Stimulated activated CD8-positive, alpha-beta memory T cell treated with anti-CD3 and anti-CD28 coated beads, Interleukin-4, amount 100 ng/mL, for 24 hours (primary cell): Measurements from ENCODE around the gene RNGTT.
A peak's percentile ranks its signal among the peaks of the same experiment; 100 is the strongest.
"Not testable (repeated sequence)": the region's sequence is repeated elsewhere in the genome, so short reads cannot be mapped to it uniquely, and the experiment has no call there.

Source experiments
- DNase-seq: peaks from one replicate; pipeline ENCODE4 v3.0.0-alpha.2; 2020; ENCODE audit warnings: low read depth

Gene RNGTT

DNA sequence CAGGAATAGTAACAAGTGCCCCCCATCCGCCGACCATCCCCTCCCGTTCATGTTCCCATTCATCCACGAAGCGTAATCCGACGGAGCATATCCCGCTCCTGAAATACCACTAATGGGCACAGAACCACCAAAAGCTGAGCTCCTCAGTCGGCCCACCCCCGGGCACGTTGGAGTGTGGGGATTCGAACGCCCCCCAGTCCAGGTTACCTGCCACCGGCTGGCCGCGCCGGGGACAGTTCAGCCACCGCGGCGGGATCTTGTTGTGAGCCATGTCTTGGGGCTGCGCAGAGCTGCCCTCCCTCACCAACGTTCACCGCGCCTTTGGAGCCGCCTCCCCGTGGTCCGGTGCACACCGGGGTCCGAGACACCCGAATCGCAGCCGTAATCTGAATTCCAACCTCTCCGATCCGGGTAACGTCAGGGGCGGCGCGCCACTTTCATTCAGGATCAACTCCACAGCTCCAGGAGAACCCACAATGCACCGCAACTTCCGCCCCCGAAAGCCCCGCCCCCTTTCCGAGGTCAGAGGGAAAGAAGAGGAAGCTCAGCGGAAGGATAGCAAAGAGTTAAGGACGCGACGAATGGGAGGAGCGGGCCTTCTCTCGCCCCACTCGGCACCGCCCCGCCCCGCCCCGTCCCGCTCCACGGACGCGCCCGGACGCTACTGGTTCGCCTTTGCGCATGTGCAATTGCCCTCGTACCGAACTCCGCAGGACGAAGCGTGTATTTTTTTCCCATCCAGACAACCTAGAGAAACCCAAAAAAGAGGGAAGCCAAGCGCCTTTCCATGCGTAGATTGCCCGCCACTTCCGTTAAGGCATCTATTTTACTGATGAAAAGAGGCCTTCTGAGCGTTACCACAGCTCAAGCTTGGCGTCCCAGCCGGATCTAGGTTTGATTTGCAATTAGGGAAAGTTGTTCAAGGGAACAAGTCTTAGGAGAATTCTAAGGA, at the start of gene RNGTT:
Gene RNGTT (minus strand): TSS at position 480 of the 952 bp plus-strand sequence. CDS start 209 bp downstream, at position 271.
- DNase-seq = peak; percentile 98

DNA sequence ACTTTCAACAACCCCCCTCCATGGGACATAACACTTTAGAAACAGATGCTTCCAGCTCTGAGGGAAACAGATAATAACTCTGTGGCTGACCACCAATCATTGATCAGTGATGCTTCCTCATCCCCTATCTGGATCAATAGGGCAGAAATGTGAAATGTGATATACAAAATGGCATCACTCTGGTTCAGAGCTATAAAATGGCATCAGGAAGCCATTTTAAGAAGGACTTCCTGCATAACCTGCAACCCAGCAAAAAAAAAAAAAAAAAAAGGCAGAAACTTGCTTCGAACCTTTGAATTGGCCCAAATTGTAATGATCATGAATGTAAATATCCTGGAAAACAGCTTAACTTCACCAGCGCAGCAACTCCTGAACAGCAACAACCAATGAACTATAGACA, 48.0 kb upstream of the RNGTT start:
- DNase-seq = no peak

DNA sequence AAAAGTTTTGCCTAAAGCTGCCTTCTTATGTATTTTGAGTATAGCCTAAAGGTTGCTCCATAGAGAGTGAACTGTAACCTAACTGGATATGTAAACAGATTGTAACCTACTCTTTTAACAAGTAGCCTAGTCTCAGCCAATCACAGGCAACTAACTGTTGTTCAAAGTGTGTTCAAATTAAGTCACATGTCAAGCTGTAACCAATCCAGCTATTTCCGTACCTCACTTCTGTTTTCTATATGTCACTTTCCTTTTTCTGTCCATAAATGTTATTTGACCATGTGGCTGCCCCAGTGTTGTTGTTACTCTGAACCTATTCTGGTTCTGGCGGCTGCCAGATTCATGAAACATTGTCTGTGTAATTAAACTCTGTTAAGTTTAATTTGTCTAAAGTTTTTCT, 47.4 kb upstream of the RNGTT start:
- no peak for DNase-seq

DNA sequence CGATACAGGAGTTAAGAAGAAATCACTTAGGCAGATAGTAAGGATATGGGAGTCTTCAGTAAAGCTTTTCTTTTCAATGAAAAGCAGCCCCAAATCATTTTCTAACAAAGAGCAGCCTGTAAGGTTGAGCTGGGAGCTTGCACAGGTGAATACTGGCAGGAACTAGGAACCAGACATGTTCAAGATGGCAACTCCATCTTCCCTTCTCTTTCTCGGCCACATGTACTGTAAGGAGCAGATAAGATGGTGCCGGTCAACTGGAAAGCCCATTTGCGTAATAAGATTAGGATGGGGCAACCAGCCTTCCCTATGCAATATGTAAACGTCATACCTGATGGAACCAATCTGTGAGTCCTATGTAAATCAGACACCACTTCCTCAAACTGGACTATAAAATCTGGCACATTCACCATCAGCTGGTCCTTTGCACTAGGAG, 46.2 kb upstream of the RNGTT start:
- no peak for DNase-seq

DNA sequence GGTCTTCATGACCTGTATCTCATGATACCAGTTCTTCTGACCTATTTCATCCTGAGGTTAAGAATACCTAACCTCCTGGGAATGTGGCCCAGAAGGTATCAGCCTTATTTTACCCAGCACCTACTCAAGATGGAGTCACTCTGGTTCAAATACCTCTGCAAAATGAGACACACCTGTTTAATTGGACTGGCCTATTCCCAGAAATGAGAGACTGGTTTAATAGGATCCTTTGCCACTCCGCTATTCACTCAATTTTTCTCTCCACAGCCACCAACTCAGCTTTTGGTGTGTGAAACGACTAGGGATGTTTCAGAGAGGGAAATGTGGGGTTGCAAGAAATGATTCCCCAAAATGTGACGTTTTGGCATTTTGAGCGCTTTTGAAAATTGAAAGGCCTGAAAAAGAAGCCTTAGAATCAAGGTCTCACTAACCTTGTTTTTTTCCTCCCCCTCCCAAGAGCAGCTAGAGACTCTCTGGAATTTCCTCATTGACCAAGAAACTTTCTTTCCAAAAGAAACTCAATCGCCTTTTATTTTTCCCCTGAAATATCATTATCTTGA, 45.5 kb upstream of the RNGTT start:
- no peak for DNase-seq

DNA sequence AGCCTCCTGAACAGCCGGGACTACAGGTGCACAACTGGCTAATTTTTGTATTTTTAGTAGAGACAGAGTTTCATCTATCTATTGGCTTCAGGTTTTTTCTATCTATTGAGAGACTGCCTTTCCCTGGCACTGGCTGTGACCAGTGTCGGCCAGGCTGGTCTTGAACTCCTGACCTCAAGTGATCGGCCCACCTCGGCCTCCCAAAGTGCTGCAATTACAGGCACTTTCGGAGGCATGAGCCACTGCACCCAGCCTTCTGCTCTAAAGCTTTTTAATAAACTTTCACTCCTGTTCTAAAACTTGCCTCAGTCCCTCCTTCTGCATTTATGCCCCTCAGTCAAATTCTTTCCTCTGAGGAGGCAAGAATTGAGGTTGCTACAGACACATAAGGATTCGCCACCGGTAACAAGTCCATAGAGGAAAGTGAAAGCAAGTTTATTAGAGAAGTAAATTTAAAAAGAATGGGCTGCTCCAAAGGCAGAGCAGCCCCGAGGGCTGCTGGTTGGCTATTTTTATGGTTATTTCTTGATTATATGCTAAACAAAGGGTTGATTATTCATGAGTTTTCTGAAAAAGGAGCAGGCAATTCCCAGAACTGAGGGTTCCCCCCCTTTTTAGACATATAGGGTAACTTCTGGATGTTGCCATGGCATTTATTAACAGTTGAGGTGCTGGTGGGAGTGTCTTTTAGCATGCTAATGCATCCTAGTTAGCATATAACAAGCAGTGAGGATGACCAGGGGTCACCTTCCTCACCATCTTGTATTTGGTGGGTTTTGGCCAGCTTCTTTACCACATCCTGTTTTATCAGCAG, 44.8 kb upstream of the RNGTT start:
- no peak for DNase-seq

DNA sequence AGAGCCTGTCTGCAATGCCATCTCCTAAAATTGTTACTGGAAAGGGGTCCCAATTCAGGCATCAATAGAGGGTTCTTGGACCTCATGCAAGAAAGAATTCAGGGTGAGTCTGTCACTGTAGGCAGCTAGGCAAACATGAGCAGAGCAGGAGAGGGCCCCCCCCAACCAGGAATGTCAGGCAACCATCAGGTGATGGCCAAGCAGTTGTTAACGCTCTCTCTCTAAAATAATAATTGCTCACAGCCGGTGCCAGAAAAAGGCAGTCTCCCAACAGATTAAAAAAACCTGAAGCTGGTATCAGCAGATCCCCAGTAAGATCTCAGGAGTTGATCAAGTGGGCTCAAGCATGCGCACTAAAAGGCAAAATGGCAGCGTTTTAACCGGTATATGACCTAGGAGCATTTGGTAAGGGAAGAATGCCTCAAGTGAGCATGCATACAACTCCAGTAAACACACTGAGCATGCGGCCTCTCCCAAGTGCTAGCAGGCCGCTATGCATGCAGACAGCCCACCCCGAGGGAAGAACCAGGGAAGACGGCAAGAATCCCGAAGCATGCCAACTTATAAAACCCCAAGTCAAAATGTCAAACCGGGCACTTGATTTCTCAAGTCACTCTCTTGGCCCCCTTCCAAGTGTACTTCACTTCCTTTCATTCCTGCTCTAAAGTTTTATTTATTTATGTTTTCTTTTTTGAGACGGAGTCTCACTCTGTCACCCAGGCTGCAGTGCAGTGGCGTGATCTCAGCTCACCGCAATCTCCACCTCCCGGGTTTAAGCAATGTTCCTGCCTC, 44.0 kb upstream of the RNGTT start:
- no peak for DNase-seq

DNA sequence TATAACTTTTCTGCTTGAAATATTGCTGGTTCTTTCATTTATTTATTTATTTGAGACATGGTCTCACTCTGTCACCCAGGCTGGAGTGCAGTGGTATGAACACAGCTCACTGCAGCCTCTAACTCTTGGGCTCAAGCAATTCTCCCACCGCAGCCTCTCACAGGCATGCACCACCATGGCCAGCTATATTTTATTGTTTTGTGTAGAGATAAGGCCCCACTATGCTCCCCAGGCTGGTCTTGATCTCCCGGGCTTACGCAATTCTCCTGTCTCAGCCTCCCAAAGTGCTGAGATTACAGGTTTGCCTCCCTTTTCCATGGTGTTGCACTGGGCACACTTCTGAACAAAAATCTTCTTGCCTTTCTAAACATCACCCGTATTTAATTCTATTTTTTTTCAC, 39.1 kb upstream of the RNGTT start:
- DNase-seq = no peak

DNA sequence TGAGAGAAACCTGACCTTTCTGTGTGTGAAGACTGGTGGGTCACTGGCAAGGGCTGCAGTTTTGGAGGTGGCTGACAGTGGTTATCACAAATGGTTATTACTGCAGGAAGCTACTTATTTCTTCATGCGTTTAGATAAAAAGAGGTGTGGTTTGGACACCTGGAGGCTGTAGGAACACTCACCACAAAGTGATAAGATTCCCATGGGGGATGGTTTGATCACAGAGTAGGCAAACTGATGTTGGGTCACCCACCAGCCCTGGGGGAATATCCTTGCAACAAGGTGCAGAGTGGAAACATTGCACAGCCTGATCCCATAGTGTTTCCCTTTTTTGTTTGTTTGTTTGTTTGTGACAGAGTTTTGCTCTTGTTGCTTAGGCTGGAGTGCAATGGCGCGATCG, 33.9 kb upstream of the RNGTT start:
- DNase-seq = no peak

DNA sequence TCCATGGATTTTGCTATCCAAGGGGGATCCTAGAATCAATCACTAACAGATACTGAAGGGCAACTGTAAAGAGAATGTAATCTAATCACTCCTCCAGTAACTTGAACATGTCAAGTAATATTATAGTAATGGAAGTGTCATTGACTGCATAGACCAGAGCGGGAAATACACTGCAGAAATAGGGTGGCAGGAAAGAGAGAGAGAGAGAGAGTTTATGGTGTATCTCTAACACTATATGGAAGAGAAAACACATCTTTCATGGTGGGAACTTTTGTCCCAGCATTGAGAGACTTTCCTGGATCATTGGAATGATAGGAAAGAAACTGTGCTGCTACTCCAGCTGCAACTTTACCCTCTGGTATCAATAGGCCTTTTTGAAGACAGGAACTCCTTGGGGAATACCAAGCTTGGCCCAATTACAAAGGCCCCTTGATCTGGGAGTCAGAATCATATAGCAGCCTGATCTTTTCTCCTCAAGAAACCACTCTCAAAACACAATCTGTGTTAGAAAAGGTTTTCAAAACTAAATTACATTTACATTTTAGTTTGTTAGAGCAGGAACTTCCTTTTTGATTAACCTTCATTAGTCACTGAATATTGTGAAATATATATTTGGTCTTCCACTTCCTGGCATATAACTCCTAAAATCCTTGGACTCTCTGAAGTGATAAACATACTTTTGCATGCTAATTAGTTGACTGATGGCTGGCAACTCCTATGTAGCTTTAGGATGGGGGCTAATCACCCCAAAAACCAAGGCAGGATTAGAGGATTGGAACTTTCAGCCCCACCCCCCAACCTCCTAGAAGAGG, 29.5 kb upstream of the RNGTT start:
- DNase-seq = no peak

DNA sequence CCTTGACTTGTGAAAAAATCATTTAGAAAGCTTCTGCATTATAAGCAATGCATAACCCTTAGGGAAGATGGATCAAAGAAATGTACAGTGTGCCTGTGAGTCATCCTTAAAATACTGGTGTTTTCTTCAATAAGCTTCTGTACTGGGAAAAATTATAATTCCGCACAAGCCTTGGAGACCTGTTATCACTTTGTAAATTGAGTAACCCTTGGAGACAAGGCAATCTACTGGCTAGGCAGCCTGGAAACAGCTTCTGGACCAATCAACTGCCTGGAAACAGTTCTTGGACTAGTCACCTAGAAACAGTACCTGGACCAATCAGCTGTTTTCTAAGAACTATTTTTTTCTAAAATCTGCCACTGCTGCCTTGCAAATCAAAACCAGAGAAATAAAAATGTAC, 25.8 kb upstream of the RNGTT start:
- DNase-seq = no peak

DNA sequence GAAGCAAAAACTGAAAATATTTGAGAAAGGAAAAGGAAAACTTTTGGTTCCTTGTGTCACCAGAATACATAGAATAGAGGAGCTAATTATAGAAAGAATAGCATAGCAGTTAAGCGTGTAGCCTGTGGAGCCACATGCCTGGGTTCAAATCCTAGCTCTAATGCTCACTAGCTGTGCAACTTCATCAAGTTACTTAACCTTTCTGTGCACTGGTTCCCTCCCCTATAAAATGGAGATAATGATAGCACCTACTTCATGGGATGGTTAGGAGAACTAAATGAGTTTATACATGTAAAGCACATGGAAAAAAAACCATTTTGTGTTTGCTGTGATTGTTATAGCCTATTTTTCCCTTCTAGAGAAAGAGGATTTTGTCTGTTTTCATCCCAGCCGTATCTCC, 24.5 kb upstream of the RNGTT start:
- DNase-seq = no peak

DNA sequence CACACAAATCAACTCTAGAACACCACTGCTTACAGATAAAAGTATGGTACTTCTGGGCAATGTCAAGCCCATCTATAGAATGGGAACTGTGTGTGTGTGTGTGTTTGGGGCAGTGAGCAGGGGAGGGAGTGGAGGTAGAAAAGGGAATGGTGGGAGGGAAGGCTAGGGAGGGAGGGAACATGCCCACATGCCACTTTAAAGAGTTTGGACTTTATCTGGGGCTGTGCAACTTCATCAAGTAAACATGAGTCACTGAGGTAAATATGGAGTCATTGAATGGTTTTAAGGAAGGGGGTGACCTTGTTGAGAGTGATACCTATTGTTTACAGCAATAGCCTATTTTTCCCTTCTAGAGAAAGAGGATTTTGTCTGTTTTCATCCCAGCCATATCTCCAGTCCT, 22.5 kb upstream of the RNGTT start:
- DNase-seq = no peak

DNA sequence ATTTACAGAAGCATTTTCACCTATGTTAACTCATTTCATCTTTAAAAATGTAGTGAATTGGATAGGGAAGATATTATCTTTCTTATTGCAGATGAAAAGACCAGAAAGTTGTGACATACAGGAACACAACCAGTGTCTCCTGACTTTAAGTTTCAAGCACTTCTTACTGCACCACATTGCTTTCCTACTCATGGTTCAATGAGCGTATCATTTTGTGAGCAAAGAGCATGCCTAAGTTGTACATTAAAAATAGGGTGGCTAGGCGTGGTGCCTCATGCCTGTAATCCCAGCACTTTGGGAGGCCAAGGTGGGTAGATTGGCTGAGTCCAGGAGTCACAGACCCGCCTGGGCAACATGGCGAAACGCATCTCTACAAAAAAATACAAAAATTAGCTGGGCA, 21.2 kb upstream of the RNGTT start:
- DNase-seq = no peak

DNA sequence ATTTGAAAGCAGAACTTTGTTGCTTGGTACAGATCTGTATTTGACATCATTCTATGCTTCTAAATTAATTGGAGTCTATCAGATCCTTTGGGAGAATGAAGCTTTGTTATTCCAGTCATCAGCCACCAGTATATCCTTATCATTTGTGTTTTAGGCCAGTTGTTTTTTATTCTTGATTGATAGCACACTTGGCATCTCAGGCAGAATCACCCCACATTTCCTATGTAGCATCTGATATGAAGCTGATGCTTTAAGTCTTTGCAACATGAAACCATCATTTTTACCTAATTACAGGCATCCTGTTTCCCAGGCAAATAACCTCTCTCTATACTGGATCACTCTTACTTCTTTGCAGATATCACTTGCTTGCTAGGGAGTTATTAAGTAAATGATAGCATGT, 20.7 kb upstream of the RNGTT start:
- no peak for DNase-seq

DNA sequence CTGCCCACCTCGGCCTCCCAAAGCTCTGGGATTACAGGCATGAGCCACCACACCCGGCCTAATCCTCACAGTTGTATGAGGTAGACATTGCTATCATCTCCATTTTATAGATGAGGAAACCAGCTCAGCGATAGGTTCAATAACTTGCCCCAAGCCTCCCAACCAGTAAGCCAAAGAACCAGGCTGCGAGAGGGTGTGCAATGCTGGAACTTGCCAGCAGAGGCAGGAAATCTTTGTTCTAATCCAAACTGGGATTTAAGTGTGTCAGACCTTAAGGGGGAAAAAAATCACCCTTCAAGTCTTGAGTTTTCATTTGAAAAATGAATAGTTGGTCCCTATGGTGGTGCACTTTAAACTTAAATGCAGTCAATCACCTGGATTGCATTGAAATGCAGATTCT, 20.1 kb upstream of the RNGTT start:
- no peak for DNase-seq

DNA sequence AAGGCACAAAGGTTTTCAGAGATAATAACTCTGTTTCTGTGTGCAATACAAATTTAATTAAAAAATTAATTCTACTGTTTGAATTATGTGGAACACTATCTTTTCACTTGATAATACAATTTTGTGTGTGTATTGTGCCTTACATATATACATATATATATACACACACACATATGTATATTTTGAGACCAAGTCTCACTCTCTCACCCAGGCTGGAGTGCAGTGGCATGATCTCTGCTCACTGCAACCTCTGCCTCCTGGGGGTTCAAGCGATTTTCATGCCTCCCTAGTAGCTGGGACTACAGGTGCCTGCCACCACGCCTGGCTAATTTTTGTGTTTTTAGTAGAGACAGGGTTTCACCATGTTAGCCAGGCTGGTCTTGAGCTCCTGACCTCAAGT, 19.7 kb upstream of the RNGTT start:
- not testable (repeated sequence) for DNase-seq

DNA sequence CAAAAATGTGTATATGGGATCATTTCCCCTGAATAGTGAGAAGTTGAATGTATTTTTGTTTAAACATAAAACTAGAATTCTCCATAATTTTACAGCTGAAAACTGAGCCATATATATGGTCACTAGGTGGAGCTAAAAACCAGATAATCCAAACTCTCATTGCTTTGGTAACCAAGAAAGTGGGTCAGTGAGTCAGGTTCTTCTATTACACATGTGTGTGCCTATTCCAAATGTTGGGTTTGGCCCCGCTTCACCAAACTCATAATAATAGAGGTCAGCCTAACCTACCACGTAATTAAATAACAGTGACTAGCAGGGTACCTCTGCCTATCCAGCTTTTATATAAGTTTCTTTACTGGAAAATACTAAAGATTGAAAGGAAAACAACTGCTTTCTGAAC, 19.3 kb upstream of the RNGTT start:
- no peak for DNase-seq

DNA sequence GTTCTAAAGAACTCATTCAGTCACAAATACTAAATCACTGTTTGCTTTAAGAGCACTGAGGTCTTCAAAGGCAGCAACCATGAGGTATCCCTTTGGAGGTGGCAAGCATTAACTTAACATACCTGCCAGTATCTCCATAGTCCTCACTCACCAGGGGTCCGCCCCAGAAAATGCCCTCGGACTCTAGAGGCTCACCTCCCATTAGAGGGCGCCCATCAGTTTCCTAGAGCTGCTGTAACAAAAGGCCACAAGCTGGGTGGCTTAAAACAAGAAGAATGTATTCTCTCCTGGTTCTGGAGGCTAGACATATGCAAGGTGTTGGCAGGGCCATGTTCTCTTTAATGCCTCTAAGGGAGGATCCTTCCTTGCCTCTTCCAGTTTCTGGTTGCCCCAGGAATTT, 12.0 kb upstream of the RNGTT start:
- no peak for DNase-seq

DNA sequence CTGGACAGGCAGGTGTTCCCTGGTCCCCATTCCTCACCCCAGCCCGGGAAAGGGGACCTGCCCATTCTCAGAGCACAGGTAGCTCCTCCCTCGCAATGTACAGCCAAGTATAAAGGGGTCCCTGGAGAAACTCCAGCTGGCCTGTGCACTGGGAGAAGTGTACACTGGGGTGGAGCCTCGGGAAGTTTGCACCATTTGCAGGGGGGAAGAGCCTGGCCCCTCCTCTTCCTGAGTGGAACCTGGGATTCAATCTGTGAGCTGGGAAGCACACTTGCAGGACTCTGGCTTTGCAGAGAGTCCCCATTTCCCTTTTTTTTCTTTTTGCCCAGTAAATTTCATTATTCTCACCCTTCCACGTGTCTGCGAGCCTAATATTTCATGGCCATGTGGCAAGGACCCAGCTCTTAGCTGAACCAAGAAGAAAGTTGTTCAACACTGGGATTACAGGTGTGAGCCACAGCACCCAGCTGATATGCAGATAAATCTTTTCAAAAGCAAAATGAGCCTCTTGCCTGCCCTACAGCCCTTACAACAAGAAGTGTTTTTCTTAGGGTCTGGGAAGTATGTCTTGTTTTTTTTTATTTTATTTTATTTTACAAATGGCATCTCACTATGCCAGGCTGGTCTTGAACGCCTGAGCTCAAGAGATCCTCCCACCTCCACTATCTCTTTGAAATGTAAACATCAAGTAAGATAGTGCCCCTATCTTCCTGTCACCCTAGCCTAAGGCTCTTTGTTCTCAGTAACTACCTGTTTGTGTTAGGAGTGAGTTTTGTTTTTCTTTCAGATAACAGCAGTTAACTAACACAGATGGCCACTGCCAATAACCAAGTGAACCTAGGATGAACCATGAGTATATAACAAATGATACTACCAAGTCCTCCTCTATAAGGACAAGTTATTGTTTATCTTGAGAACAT, 9.3 kb upstream of the RNGTT start:
- no peak for DNase-seq
